SK-N-SH (cell line): Measurements from ENCODE around the gene PKD1. TPM values are rescaled to one million over a fixed set of nuclear protein-coding genes. Genes with fewer than 3 reads are reported as not detected.
A peak's percentile ranks its signal among the peaks of the same experiment; 100 is the strongest.

Experiments
- CTCF ChIA-PET: fragments of 300-600, 350-600 bp; formaldehyde crosslinking; extraction: SDS; loops from one replicate; lab custom pipeline; 2021; lab: Yijun Ruan, JAX
- POLR2A ChIA-PET: fragments of 350-600 bp; sonication (Branson Sonifier 250); formaldehyde crosslinking; extraction: SDS; loops from one replicate; lab custom pipeline; 2020; ENCODE audit warnings: antibody characterized with exemption, inconsistent platforms; lab: Yijun Ruan, JAX
- DNase-seq: peaks from one replicate; pipeline ENCODE4 v3.0.0; 2012
- H2AFZ ChIP-seq: fragments of 200-600 bp; sonication (generic); 2 replicates; pipeline ENCODE4 v1.8.1; 2016; ENCODE audit warnings: antibody characterized with exemption, mild to moderate bottlenecking, low read depth
- H3F3A ChIP-seq: fragments of 200-600 bp; sonication (generic); replicated peaks from 2 replicates; pipeline ENCODE3; 2016; ENCODE audit warnings: antibody characterized with exemption, mild to moderate bottlenecking; ENCODE audit not compliant: insufficient read depth
- H3K27ac ChIP-seq, 2 experiments: fragments of 200-500 bp in 1 of 2; fragments of 200-600 bp in 1 of 2; sonication (Bioruptor generic) in 1 of 2; sonication (generic), shearing (Covaris generic) in 1 of 2; 2 replicates each; pipeline versions ENCODE4 v1.5.1 to v1.6.1; 2014 to 2016; ENCODE audit warnings: low read depth in 2 of 2, inconsistent platforms in 1 of 2, low read length in 1 of 2, mild to moderate bottlenecking in 1 of 2, mixed read lengths in 1 of 2
- H3K27me3 ChIP-seq: fragments of 200-600 bp; sonication (generic), shearing (Covaris generic); 2 replicates; pipeline ENCODE4 v1.6.1; 2016; ENCODE audit warnings: mixed run types; ENCODE audit not compliant: insufficient read depth
- H3K36me3 ChIP-seq, 2 experiments: fragments of 200-500 bp in 1 of 2; fragments of 200-600 bp in 1 of 2; sonication (Bioruptor generic) in 1 of 2; sonication (generic) in 1 of 2; replicated peaks in 1 of 2; 2 replicates each; pipeline versions ENCODE3 to v1.5.1; 2014 to 2016; ENCODE audit warnings: low read length in 1 of 2, mild to moderate bottlenecking in 1 of 2; ENCODE audit not compliant: insufficient read depth in 2 of 2, control insufficient read depth in 1 of 2
- H3K4me1 ChIP-seq, 2 experiments: fragments of 200-500 bp in 1 of 2; fragments of 200-600 bp in 1 of 2; sonication (Bioruptor generic) in 1 of 2; sonication (generic), shearing (Covaris generic) in 1 of 2; 2 replicates each; pipeline versions ENCODE4 v1.5.1 to v1.6.1; 2014 to 2016; ENCODE audit warnings: low read depth in 1 of 2, low read length in 1 of 2, mixed run types in 1 of 2; ENCODE audit not compliant: insufficient read depth in 2 of 2, control insufficient read depth in 1 of 2
- H3K4me2 ChIP-seq: fragments of 200-600 bp; sonication (generic), shearing (Covaris generic); 2 replicates; pipeline ENCODE4 v1.6.1; 2017; ENCODE audit warnings: mixed run types
- H3K4me3 ChIP-seq, 2 experiments: fragments of 200-500 bp in 1 of 2; fragments of 200-600 bp in 1 of 2; sonication (Bioruptor generic) in 1 of 2; sonication (generic), shearing (Covaris generic) in 1 of 2; 2 replicates each; pipeline versions ENCODE4 v1.5.1 to v1.8.1; 2014 to 2016; ENCODE audit warnings: low read depth in 2 of 2, inconsistent platforms in 1 of 2, low read length in 1 of 2, mild to moderate bottlenecking in 1 of 2, mixed read lengths in 1 of 2, moderate library complexity in 1 of 2
- H3K79me2 ChIP-seq: fragments of 200-600 bp; sonication (generic); 2 replicates; pipeline ENCODE4 v1.8.1; 2017; ENCODE audit warnings: mild to moderate bottlenecking; ENCODE audit not compliant: insufficient read depth
- H3K9ac ChIP-seq: fragments of 200-600 bp; sonication (generic); 2 replicates; pipeline ENCODE4 v1.6.1; 2017; ENCODE audit warnings: mixed run types
- H3K9me2 ChIP-seq: fragments of 200-600 bp; sonication (generic); 2 replicates; pipeline ENCODE4 v1.6.1; 2017; ENCODE audit warnings: mixed run types
- H3K9me3 ChIP-seq: fragments of 200-600 bp; sonication (generic); 2 replicates; pipeline ENCODE4 v1.6.1; 2017; ENCODE audit warnings: mixed run types, mild to moderate bottlenecking, moderate library complexity
- H4K20me1 ChIP-seq: fragments of 200-600 bp; sonication (generic); 2 replicates; pipeline ENCODE4 v1.6.1; 2017; ENCODE audit warnings: mild to moderate bottlenecking, mixed run types; ENCODE audit not compliant: insufficient read depth
- EP300 ChIP-seq, 2 experiments: IDR thresholded peaks; 2 replicates each; pipeline versions ENCODE4 v1.4.0 to v1.6.1; 2012; ENCODE audit warnings: borderline replicate concordance in 1 of 2, low read depth in 1 of 2, low read length in 1 of 2
- FOSL2 ChIP-seq: IDR thresholded peaks from 2 replicates; pipeline ENCODE4 v1.4.0; 2012; ENCODE audit warnings: low read depth, mild to moderate bottlenecking, moderate library complexity, borderline replicate concordance
- FOXJ3 ChIP-seq: sonication (generic); formaldehyde crosslinking; IDR thresholded peaks from 2 replicates; pipeline ENCODE4 v1.5.1; 2020; ENCODE audit warnings: mild to moderate bottlenecking, missing genetic modification reagents
- GATA2 ChIP-seq: sonication (generic); formaldehyde crosslinking; IDR thresholded peaks from 2 replicates; pipeline ENCODE4 v1.5.0; 2020; ENCODE audit warnings: mild to moderate bottlenecking, missing genetic modification reagents
- MEF2A ChIP-seq: IDR thresholded peaks from 2 replicates; pipeline ENCODE4 v1.4.0; 2012; ENCODE audit warnings: low read depth, borderline replicate concordance
- MXI1 ChIP-seq: IDR thresholded peaks from 2 replicates; pipeline ENCODE4 v1.6.1; 2012; ENCODE audit warnings: mild to moderate bottlenecking, low read depth, low read length, improper control_type of control experiment
- RXRA ChIP-seq: IDR thresholded peaks from 2 replicates; pipeline ENCODE4 v1.4.0; 2012; ENCODE audit warnings: low read depth, mild to moderate bottlenecking, borderline replicate concordance
- TEAD4 ChIP-seq: IDR thresholded peaks from 2 replicates; pipeline ENCODE4 v1.4.0; 2012; ENCODE audit warnings: mild to moderate bottlenecking, borderline replicate concordance; ENCODE audit not compliant: insufficient read depth
- YY1 ChIP-seq: IDR thresholded peaks from 2 replicates; pipeline ENCODE4 v1.4.0; 2012; ENCODE audit warnings: low read depth, mild to moderate bottlenecking
- WGBS: methylation state at CpG from one replicate; pipeline ENCODE4 v1.1.6; 2017; ENCODE audit warnings: low lambda C conversion rate; 5-methylcytosine and 5-hydroxymethylcytosine counted together
- polyA plus RNA-seq, 3 experiments: library from polyadenylated mRNA; depleted of rRNA; stranded (reverse); fragments of >200 nt; gene quantifications; 2 replicates each; pipeline ENCODE4 v1.2.3, GENCODE V29; 2012
- TF ChIP-seq, protein P1 (sequence below): fragments of 150-350 bp; IDR thresholded peaks from 2 replicates; pipeline ENCODE4 v1.6.1; 2016; ENCODE audit warnings: mild to moderate bottlenecking, low read depth, low read length
- TF ChIP-seq, protein P2 (sequence below): fragments of 150-350 bp; IDR thresholded peaks from 2 replicates; pipeline ENCODE4 v1.6.1; 2017; ENCODE audit warnings: antibody characterized with exemption, low read length, low read depth, borderline replicate concordance
- TF ChIP-seq, protein P3 (sequence below): fragments of 200-600 bp; sonication (generic); IDR thresholded peaks from 2 replicates; pipeline ENCODE4 v1.6.1; 2017; ENCODE audit warnings: antibody characterized with exemption, mild to moderate bottlenecking, moderate library complexity
- TF ChIP-seq, protein P4 (sequence below): IDR thresholded peaks from 2 replicates; pipeline ENCODE4 v1.4.0; 2012; ENCODE audit warnings: low read depth, borderline replicate concordance

Gene PKD1
- polyA plus RNA-seq, 1 of the 3 experiments (the other 2 are of a cell fraction) = 47.4 TPM

DNA sequence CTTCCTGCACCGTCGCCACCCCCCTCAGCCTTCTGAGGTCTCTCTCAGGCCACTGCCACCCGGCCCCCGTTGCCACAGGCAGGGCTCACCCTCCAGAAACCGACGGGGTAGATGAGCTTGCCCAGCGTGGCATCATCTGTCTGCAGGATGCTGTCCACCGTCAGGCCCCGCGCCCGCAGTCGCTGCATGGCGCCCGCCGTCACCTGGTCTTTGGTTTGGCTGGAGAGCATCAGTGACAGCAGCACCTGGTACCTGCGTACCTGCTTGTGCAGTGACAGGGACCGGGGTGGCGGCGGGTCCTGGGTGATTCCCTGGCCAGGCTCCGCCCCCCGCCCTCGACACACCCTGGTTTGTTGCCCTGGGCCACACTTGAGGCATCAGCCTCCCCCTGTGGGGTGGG, 91.2 kb downstream of the PKD1 start (continued):
- TF ChIP-seq, protein P1, sequence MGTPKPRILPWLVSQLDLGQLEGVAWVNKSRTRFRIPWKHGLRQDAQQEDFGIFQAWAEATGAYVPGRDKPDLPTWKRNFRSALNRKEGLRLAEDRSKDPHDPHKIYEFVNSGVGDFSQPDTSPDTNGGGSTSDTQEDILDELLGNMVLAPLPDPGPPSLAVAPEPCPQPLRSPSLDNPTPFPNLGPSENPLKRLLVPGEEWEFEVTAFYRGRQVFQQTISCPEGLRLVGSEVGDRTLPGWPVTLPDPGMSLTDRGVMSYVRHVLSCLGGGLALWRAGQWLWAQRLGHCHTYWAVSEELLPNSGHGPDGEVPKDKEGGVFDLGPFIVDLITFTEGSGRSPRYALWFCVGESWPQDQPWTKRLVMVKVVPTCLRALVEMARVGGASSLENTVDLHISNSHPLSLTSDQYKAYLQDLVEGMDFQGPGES = no peak

DNA sequence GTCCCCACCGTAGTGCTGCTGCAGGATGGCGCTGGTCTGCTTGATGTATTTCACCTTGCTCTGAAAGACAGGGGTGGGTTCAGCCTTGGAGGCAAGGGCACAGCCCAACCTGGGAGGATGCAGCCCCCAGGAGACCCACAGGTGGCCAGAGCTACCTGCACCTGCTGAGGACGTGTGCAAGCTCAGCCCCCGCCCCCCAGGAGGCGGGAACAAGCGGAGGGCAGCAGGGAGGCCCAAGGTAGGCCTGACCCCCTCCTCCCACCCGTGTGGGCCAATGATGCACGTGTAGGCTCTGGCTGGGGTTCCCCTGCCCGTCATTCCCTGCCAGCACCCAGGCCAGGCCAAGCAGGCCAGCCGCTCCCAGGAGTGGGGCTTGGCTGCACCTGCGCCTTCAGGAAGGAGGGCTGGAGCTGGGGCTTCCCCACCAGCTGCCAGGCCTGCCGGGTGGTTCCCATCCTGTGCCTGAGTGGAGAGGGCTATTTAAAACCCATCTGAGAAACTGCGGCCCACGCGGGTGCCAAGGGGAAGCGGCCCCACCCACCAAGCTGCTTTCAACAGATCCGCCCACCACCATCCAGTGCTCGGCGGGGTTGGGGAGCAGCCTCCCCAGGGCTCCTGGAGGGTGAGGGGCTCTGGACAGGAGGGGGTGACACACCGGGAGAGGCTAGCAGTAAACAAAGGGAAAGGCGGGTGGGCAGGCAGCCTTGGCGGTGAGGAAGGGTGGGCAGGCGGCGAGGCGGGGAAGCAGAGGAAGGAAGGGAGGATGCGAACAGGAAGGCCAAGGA, 91.8 kb downstream of the PKD1 start:
- H2AFZ ChIP-seq = no peak overlapping the region
- no peak overlapping the region; a peak in 1 of 4 replicates for H3K27ac ChIP-seq
- H3K79me2 ChIP-seq = peaks cover 23% of the 10 kb centered on the region
- POLR2A ChIA-PET = no interaction called here
- no peak for DNase-seq
- H3K9ac ChIP-seq = no peak overlapping the region
- H3K27me3 ChIP-seq = no peaks in the 10 kb centered on the region
- no peak overlapping the region for H3K4me3 ChIP-seq
- no peaks in the 10 kb centered on the region for H4K20me1 ChIP-seq
- peaks cover 4 to 47% of the 10 kb centered on the region in 2 experiments; a peak in 3 of 4 replicates for H3K4me1 ChIP-seq
- 94% methylated on average over 12 of the region's 26 CpGs for WGBS
- H3F3A ChIP-seq = peaks cover 3% of the 10 kb centered on the region
- no peaks in the 10 kb centered on the region for H3K9me3 ChIP-seq
- H3K4me2 ChIP-seq = no peak overlapping the region
- H3K9me2 ChIP-seq = no peaks in the 10 kb centered on the region
- CTCF ChIA-PET = interaction anchor here (0.6 to 5.8 kb wide), 5 partner anchors 9 to 97 kb away, joined by 3 to 43 read pairs (median 4); partner anchors contain the start of gene NHERF2
- H3K36me3 ChIP-seq = peaks cover 0 to 9% of the 10 kb centered on the region in 2 experiments
- TF ChIP-seq MXI1 (no peak), EP300 (IDR thresholded peaks at IDR 0.05; ENCODE audit: borderline replicate concordance in 1 of 2, low read depth in 1 of 2, low read length in 1 of 2) (no peak), RXRA (no peak), MEF2A (no peak), FOSL2 (no peak)
- TF ChIP-seq, protein P2, sequence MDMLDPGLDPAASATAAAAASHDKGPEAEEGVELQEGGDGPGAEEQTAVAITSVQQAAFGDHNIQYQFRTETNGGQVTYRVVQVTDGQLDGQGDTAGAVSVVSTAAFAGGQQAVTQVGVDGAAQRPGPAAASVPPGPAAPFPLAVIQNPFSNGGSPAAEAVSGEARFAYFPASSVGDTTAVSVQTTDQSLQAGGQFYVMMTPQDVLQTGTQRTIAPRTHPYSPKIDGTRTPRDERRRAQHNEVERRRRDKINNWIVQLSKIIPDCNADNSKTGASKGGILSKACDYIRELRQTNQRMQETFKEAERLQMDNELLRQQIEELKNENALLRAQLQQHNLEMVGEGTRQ = no peak

DNA sequence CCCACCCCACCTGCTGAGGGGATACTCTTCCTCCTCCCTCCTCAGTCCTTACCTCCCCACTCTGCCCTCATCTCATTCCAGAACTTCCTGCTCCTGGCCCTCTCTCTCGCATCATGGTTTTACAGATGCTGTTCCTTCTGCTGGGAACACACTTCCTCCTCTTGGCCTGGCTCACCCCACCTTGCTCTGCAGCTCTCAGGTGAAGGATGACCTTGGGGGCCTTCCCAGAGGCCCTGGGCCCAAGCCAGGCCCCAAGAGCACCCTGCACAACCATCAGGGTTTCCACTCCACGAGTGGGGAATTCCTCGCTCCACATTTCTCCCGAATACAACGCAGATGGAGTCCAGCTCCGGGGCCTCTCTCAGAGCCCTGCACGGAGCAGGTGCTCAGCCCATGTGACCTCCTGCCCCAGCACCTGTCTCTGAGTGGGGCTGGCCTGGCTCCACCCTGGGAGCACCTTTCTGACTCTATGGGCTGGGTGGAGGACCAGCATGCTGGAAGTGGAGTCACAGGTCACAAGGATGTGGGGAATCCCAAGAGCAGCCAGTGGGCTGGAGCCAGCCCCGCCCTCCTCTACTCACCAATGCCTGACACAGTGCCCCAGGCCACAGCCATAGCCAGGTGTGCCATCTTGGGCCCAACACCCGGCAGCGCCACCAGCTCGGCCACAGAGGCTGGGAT, 92.6 kb downstream of the PKD1 start:
- H3K27me3 ChIP-seq = no peaks in the 10 kb centered on the region
- H3K9ac ChIP-seq = no peak overlapping the region
- H3F3A ChIP-seq = peaks cover 3% of the 10 kb centered on the region
- no peaks in the 10 kb centered on the region for H4K20me1 ChIP-seq
- 91% methylated on average over 7 of the region's 11 CpGs for WGBS
- H3K79me2 ChIP-seq = peaks cover 16% of the 10 kb centered on the region
- ChIA-PET CTCF (interaction anchor here (0.6 to 1.4 kb wide), 3 partner anchors 8 to 97 kb away, joined by 3 to 4 read pairs (median 3); no protein-coding TSS in a partner anchor), POLR2A (no interaction called here)
- H2AFZ ChIP-seq = no peak overlapping the region
- H3K9me3 ChIP-seq = no peaks in the 10 kb centered on the region
- no peaks in the 10 kb centered on the region for H3K9me2 ChIP-seq
- H3K36me3 ChIP-seq = peaks cover 0 to 9% of the 10 kb centered on the region in 2 experiments
- H3K4me3 ChIP-seq = no peak overlapping the region
- DNase-seq = no peak
- no peak overlapping the region for H3K4me2 ChIP-seq
- peak overlapping the region in 1 of 2 experiments; percentile 4; a peak in 1 of 4 replicates for H3K27ac ChIP-seq
- peaks cover 4 to 50% of the 10 kb centered on the region in 2 experiments; a peak in 2 of 4 replicates for H3K4me1 ChIP-seq
- TF ChIP-seq FOSL2 = no peak
- TF ChIP-seq, protein P3, sequence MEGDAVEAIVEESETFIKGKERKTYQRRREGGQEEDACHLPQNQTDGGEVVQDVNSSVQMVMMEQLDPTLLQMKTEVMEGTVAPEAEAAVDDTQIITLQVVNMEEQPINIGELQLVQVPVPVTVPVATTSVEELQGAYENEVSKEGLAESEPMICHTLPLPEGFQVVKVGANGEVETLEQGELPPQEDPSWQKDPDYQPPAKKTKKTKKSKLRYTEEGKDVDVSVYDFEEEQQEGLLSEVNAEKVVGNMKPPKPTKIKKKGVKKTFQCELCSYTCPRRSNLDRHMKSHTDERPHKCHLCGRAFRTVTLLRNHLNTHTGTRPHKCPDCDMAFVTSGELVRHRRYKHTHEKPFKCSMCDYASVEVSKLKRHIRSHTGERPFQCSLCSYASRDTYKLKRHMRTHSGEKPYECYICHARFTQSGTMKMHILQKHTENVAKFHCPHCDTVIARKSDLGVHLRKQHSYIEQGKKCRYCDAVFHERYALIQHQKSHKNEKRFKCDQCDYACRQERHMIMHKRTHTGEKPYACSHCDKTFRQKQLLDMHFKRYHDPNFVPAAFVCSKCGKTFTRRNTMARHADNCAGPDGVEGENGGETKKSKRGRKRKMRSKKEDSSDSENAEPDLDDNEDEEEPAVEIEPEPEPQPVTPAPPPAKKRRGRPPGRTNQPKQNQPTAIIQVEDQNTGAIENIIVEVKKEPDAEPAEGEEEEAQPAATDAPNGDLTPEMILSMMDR = no peak
- no peak for TF ChIP-seq YY1
- TF ChIP-seq TEAD4 = no peak
- TF ChIP-seq, protein P4, sequence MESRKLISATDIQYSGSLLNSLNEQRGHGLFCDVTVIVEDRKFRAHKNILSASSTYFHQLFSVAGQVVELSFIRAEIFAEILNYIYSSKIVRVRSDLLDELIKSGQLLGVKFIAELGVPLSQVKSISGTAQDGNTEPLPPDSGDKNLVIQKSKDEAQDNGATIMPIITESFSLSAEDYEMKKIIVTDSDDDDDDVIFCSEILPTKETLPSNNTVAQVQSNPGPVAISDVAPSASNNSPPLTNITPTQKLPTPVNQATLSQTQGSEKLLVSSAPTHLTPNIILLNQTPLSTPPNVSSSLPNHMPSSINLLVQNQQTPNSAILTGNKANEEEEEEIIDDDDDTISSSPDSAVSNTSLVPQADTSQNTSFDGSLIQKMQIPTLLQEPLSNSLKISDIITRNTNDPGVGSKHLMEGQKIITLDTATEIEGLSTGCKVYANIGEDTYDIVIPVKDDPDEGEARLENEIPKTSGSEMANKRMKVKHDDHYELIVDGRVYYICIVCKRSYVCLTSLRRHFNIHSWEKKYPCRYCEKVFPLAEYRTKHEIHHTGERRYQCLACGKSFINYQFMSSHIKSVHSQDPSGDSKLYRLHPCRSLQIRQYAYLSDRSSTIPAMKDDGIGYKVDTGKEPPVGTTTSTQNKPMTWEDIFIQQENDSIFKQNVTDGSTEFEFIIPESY = no peak
- TF ChIP-seq GATA2 (CRISPR knock-in tag) = no peak
- no peak for TF ChIP-seq FOXJ3
- TF ChIP-seq MXI1 = no peak
